Mesenteric fat pad (tissue), 1 donor: ENCODE measurements around the gene MBLAC1. TPM values are rescaled to one million over a fixed set of nuclear protein-coding genes. Genes with fewer than 3 reads are reported as not detected.

ENCODE experiments used
- DNase-seq: peaks from one replicate; pipeline ENCODE4 v3.0.0-alpha.2; 2020; ENCODE audit warnings: low spot score
- long read RNA-seq: library from polyadenylated mRNA; unstranded; transcript quantifications from one replicate; pipeline ENCODE4 v2.0.0, GENCODE V29; 2020
- total RNA-seq: library from RNA; stranded (reverse); fragmentation: NEBNext Ultra II Directional; extraction: Animal tissue kit (Norgen Biotek cat#: 25700); gene quantifications from one replicate; pipeline ENCODE4 v1.2.1, GENCODE V29; 2021
- donor health status: DM: yes; HTN: yes; CAD: no.

Gene MBLAC1, protein sequence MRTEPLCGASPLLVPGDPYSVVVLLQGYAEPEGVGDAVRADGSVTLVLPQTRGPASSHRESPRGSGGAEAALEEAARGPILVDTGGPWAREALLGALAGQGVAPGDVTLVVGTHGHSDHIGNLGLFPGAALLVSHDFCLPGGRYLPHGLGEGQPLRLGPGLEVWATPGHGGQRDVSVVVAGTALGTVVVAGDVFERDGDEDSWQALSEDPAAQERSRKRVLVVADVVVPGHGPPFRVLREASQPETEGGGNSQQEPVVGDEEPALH
- 1.7 TPM for total RNA-seq
- long read RNA-seq, partial matches to known transcripts, result 0 of 1 reads
- long read RNA-seq, other reads (novel, unspliced or antisense), result 1 of 1 reads

DNA sequence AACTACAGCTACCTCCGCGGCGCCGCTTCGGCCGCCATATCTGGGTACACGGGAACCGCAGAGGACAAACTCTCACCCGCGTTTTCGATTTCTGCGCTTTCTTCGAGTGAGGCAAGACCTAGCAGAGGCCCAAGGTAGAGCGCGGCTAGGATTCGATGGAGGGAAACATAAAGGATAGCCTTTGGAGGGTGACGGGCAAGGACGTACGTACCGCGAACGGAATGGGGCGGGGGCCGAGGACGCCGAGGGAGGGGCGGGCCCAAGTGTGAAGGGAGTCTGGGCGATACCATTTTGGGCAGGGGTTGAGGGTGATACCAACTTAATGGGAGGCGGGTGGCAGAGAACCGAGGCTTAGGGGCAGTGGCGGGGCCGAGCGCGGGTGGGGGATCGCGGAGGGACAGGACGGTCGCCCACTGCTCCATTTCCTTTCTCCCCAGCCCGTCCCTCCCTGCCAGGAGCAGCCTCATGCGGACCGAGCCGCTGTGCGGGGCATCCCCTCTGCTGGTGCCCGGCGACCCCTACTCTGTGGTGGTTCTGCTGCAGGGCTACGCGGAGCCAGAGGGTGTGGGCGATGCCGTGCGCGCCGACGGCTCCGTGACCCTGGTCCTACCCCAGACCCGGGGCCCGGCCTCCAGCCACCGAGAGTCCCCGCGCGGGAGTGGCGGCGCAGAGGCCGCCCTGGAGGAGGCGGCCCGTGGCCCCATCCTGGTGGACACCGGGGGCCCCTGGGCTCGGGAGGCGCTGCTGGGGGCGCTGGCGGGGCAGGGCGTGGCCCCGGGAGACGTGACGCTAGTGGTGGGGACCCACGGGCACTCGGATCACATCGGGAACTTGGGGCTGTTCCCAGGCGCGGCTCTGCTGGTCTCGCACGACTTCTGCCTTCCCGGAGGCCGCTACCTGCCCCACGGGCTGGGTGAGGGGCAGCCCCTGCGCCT is at the start of gene MBLAC1:
Gene MBLAC1, plus strand, starts transcription at position 37 of the 935 bp plus-strand sequence. Its CDS starts 429 bp downstream, at position 466.
- peak; percentile 96 for DNase-seq

DNA sequence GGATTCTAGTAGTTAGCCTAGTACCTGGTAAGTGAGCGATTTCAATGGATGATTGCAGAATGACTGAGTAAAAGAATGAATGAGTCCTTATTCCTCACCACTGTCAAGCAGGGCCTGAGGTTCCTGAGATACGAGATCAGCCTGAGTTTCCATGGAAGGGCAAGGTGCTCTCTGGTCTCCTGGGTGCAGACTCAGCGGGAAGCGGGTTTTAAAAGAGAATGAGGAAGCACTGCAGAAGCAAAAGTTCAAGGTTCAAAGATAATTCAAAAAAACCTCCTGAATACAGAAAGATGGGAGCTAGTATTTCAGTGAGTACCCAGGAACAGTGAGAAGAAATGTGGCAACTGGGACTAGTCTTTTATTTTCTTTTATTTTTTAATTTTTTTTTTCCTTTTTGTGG is 49.6 kb upstream of the MBLAC1 start:
- DNase-seq, result no peak

DNA sequence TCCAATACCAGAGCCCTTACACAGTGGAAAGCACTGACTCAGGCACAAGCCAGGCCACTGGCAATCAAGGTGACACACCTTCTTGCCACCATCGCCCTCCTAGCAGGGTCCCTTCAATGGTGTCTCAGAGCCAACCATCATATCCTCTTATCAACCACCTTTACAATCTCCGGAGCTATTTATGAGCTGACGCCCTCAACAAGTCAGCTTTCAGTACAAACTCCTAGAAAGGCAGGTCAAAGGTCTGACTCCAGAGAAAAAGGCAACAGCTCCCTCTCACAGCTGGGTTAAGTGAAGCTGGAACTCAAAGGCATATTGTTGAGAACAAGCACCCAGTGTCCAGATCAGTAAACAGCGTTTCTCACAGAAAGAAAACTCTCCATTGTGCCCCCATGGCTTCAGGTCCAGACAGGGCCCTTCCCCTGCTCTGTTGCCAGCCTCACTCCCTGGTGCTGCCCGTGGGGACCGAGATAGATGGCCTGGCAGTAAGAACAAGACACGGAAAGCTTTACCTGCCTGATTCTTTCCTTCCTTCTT is 47.7 kb upstream of the MBLAC1 start:
- no peak for DNase-seq

DNA sequence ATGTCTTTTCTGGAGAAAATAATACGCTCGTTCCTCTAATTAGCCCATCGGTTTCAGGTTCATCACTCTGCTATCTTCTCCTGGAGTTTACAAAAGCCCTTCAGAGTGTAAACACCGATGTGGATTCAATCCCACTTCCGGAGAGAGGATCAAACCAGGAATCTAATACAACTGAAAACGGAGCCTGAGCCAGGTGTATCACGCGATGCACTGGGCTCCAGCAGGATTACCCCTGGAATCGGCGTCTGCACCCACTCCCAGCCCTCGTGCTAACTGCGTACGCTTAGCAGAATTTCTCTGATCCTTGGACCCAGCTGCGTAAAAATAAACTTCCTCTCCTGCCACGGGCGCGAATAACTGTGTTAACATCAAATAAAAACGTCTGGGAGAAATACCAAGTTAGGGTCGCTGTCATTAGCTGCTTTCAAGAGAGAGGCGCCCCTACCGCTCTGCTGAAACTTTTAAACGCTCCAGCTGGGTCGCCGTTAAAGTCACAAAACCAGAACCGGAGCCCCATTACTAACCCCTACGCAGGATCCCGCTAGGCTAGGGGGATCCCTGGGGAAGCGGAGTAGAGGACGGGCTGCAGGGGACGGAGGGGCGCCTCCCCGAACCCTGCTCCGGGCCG is 45.7 kb upstream of the MBLAC1 start:
- DNase-seq, result no peak

- DNase-seq, result peak; percentile 99
Measured at GRCh38 chr7:100081535-100082102, 45.1 kb upstream of the MBLAC1 start, which contains the start of gene ZNF3. Gene ZNF3 (minus strand): TSS chr7:100081723. CDS start chr7:100077357, 4,366 bp downstream.

GRCh38 chr7:100082978-100083377 is 43.8 kb upstream of the MBLAC1 start:
- DNase-seq, result no peak

DNA sequence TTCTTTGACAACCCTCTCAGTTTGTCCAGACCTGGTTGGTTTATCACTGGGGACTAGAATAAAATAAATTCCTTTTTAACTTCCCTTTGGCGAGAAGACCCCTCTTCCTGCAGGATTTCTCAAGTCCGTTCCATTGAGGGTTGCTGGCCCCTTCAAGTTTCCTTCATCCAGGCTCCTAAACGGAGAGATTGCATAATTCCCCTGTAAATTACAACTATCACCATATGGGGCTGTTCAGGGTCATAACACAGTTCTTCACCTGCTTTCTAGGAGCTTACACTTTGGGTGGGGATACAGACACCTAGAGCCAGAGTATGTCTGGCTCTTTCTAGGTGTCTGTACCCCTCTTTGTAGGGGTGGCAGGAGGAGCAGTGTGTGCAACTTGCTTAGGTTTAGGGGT is 41.3 kb upstream of the MBLAC1 start:
- no peak for DNase-seq

- DNase-seq, result no peak
Measured at GRCh38 chr7:100087055-100087750, 39.6 kb upstream of the MBLAC1 start.

GRCh38 chr7:100088095-100088620 is 38.6 kb upstream of the MBLAC1 start:
- DNase-seq, result no peak

DNA sequence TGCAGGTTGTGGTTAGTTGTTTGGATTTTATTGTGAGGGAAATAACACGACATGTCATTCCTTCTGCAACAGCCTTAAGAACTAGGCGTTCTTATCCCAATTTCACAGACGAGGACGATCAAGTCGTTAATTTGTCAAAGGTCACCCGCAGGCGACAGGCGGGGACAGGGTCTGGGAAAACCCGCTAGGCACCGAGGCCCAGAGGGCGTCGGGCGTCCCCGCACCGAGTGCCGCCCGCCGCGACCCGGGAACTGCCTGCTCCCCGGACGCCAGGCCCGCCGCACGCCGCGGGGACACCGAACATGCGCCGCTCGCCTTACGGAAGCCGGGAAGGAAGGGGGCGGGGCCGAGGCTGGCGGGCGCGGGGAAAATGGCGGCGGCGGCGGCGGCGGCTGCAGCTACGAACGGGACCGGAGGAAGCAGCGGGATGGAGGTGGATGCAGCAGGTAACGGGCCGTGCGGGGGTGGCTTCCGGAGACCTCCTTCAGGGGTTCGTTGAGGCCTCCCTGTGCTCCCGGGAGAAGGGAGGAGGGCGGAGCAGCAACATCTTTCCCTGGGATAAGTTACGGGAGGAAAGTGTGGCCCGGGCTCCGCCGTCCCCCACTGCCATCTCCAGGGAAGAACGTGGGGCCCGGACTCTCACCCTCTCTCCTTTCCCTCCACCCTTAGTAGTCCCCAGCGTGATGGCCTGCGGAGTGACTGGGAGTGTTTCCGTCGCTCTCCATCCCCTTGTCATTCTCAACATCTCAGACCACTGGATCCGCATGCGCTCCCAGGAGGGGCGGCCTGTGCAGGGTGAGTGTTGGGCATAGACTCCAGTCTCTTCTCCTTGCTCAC is 37.9 kb upstream of the MBLAC1 start, which contains the start of gene COPS6:
Gene COPS6, plus strand, starts transcription at position 349 of the 837 bp plus-strand sequence. Its CDS starts 22 bp downstream, at position 371.
- DNase-seq, result peak; percentile 94

DNA sequence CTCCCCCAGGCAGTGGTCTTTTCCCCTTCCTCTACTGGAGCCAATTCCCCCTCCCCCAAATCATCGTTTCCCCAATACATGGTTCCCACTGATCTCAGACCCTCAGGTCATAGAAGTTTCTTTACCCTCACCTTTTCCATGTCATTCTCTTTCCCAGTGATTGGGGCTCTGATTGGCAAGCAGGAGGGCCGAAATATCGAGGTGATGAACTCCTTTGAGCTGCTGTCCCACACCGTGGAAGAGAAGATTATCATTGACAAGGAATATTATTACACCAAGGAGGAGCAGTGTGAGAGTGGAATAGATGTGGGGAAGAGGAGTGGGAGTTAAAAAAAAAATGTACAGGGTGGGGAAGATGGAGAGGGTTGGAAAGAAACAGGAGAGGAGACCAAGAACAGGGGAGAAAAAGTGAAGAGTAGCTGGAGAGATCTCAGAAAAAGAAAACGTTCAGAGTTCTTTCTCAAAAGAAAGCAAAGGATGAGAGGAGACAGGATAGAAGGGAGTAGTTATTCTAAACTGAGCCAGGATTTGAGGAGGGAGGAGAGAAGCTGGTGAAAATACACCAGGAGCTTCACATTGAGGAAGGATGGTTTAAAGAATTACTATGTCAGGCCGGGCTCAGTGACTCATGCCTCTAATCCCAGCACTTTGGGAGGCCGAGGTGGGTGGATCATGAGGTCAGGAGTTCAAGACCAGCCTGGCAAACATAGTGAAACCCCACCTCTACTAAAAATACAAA is 37.1 kb upstream of the MBLAC1 start:
- no peak for DNase-seq

DNA sequence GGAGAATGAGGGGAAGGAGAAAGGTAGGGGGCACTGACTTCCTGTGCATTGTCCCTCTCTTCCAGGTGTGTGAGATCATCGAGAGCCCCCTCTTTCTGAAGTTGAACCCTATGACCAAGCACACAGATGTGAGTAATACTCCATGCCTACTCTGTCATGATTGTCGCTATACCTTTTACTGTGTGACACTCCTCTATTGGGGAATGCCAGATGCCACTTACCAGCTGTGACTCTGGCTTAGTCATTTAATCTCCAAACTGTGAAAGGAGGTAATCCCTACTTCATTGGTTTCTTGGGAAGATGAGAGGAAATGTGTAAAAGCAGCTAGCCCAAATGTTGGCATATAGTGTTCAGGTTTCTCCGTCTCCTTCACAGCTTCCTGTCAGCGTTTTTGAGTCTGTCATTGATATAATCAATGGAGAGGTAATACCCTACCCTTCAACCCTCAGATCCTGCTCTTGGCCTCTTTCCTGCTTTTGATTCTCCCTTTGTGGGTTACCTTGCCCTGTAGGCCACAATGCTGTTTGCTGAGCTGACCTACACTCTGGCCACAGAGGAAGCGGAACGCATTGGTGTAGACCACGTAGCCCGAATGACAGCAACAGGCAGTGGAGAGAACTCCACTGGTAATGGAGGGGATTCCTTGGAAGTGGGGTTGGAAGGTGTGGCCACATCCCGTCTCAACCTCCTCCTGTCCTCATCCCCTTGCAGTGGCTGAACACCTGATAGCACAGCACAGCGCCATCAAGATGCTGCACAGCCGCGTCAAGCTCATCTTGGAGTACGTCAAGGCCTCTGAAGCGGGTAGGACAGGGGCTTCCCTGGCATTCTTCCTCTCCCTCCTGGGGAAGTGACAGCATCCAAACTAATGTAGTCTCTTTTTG is 36.0 kb upstream of the MBLAC1 start:
- DNase-seq, result no peak

- DNase-seq, result no peak
Measured at GRCh38 chr7:100091411-100092181, 35.2 kb upstream of the MBLAC1 start.

GRCh38 chr7:100093054-100093453 is 33.7 kb upstream of the MBLAC1 start:
- DNase-seq, result no peak

- DNase-seq, result no peak
Measured at GRCh38 chr7:100093498-100093897, 33.3 kb upstream of the MBLAC1 start.

GRCh38 chr7:100093925-100094486 is 32.8 kb upstream of the MBLAC1 start:
- no peak for DNase-seq
